ENCODE results near the gene CCDC12. TPM values are rescaled to one million over a fixed set of nuclear protein-coding genes. Genes with fewer than 3 reads are reported as not detected.

The CCDC12 gene
- total RNA-seq, 1 donor from 2014 or later, result 37.4 TPM

DNA sequence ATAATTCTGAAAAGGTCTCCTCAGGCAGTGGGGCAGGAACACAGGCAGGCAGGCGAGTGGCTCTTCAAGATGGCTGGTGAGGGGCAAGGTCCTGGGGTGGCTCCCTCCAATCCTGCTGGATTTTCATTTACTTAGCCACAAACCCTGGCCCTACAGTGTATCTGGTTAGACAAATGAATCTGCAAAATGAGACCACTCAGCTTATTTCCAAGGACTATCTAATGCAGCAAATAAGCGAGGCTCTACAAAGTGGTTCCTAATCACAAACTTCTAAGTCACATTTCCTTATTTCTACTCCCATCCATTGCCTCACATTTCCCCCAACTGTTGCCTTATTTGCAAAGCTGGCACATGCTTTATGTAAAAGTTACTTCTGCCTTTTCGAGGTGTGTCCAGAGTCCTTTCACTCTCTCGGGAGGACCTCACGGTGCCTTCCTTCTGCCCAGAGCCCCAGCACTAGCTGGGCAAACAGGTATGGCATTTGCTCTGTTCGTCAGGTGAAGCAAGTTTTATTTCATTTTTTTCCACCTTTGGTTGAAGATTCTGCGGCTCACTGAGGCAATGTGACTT is 40.5 kb downstream of the CCDC12 start:
- no peaks in the 10 kb centered on the region for H3K27me3 Mint-ChIP-seq (ENCODE audit: unreplicated experiment)
- DNase-seq (ENCODE audit: extremely low spot score, unreplicated experiment), result no peak
- peak overlapping the region; percentile 88 for H3K27ac Mint-ChIP-seq (ENCODE audit: unreplicated experiment)
- H3K4me1 Mint-ChIP-seq (ENCODE audit: unreplicated experiment), result peaks cover 62% of the 10 kb centered on the region
- H3K4me3 Mint-ChIP-seq (ENCODE audit: unreplicated experiment), result no peak overlapping the region
- TF ChIP-seq, protein P1, sequence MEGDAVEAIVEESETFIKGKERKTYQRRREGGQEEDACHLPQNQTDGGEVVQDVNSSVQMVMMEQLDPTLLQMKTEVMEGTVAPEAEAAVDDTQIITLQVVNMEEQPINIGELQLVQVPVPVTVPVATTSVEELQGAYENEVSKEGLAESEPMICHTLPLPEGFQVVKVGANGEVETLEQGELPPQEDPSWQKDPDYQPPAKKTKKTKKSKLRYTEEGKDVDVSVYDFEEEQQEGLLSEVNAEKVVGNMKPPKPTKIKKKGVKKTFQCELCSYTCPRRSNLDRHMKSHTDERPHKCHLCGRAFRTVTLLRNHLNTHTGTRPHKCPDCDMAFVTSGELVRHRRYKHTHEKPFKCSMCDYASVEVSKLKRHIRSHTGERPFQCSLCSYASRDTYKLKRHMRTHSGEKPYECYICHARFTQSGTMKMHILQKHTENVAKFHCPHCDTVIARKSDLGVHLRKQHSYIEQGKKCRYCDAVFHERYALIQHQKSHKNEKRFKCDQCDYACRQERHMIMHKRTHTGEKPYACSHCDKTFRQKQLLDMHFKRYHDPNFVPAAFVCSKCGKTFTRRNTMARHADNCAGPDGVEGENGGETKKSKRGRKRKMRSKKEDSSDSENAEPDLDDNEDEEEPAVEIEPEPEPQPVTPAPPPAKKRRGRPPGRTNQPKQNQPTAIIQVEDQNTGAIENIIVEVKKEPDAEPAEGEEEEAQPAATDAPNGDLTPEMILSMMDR (IDR thresholded peaks at IDR 0.05), result no peak
- no peaks in the 10 kb centered on the region for H3K9me3 Mint-ChIP-seq (ENCODE audit: unreplicated experiment)
- H3K36me3 Mint-ChIP-seq (ENCODE audit: unreplicated experiment), result peaks cover 24% of the 10 kb centered on the region

DNA sequence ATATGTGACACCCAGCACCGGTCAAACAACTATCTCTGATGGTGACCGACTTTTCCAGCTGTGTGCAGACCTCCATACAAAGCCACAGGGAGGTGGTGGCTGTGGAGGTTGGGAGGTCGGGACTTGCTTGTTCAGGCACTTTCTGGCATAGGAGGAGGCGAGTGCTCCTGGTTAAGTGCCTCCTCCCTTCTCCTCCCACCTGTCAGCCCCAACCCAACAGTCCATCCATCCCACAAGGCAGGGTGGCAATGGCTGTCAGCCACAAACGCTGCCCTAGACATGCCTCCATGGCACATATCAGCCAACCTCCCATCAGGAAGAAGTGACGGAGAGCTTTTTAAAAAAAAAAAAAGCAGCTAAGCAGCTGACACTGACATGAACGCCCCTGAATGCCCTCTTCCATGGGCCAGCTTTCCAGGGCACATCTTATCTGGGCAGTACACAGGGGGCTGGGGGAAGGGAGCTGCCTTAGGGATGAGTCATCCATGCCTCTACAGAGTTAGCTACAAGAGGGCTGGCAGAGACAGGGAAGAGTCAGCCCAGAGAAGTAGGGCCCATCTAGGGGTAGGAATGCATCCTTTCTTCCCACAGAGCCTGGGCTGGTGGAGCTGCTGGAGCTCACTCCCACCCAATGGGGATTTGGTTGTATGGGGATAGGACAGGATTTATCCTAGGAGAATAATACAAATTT is 41.2 kb downstream of the CCDC12 start:
- DNase-seq (ENCODE audit: extremely low spot score, unreplicated experiment), result peak; percentile 89
- peaks cover 66% of the 10 kb centered on the region for H3K4me1 Mint-ChIP-seq (ENCODE audit: unreplicated experiment)
- peak overlapping the region; percentile 32 for H3K4me3 Mint-ChIP-seq (ENCODE audit: unreplicated experiment)
- TF ChIP-seq, protein P1 (IDR thresholded peaks at IDR 0.05), result peak; percentile 83
- H3K27ac Mint-ChIP-seq (ENCODE audit: unreplicated experiment), result peak overlapping the region; percentile 88
- no peaks in the 10 kb centered on the region for H3K9me3 Mint-ChIP-seq (ENCODE audit: unreplicated experiment)
- H3K27me3 Mint-ChIP-seq (ENCODE audit: unreplicated experiment), result no peaks in the 10 kb centered on the region
- peaks cover 20% of the 10 kb centered on the region for H3K36me3 Mint-ChIP-seq (ENCODE audit: unreplicated experiment)

DNA sequence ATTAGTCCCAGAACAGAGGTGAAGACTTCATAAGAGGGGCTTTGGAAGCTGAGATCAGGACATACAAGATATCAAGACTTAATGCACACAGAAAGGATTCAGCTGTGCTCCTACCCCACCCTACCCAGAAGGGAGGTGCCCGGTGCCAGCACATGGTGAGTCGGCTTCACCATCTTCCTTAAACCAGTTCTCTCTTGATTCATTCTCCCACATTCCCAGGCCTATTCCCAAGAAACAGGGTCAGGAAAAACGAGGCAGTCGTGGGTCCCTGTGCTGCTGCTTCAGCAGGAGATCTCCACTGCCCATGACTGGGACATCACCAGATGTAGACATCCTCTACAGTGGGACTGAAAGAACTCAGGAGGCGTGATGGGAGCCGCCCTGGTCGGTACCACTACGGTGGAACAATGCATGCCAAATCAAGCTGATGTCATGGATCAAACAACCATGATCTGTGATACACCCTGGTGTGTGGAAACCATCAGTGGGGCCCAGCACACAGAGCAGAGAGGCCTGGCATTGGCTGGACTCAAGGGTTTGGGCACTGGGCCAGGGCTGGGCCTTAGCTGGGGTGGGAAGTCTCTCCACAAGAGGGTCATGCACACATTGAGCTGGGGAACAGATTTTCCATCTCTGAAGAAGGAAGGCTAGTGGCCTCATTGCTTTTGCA is 41.9 kb downstream of the CCDC12 start:
- no peak for DNase-seq (ENCODE audit: extremely low spot score, unreplicated experiment)
- TF ChIP-seq, protein P1 (IDR thresholded peaks at IDR 0.05), result no peak
- peaks cover 71% of the 10 kb centered on the region for H3K4me1 Mint-ChIP-seq (ENCODE audit: unreplicated experiment)

DNA sequence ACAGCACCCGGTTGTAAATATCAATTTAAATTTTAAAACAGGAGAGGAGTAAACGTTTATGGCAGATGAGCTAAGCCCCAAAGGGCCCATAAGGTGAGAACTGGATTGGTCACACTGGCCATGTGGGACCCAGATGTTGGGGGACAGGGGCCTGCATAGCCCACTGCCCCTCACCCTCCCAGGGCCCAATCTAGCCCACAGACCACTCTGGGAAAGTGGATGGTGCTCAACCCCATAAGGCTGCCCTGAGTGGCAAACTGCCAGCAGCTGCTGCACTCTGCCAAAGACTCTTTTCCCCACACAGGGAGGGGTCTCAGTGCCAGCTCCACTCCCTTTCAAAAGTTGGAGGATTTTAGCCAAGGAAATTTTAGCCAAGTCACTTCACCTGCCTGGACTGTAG is 42.5 kb downstream of the CCDC12 start:
- Mint-ChIP-seq H3K4me1 (ENCODE audit: unreplicated experiment) (peaks cover 76% of the 10 kb centered on the region), H3K27me3 (ENCODE audit: unreplicated experiment) (no peaks in the 10 kb centered on the region), H3K27ac (ENCODE audit: unreplicated experiment) (peak overlapping the region; percentile 88), H3K36me3 (ENCODE audit: unreplicated experiment) (peaks cover 12% of the 10 kb centered on the region), H3K9me3 (ENCODE audit: unreplicated experiment) (no peaks in the 10 kb centered on the region), H3K4me3 (ENCODE audit: unreplicated experiment) (no peak overlapping the region)
- DNase-seq (ENCODE audit: extremely low spot score, unreplicated experiment), result no peak
- TF ChIP-seq, protein P1 (IDR thresholded peaks at IDR 0.05), result no peak

More for the DNA sequence above, 41.9 kb downstream of the CCDC12 start:
- H3K4me3 Mint-ChIP-seq (ENCODE audit: unreplicated experiment), result no peak overlapping the region
- H3K27ac Mint-ChIP-seq (ENCODE audit: unreplicated experiment), result peak overlapping the region; percentile 88
- peaks cover 14% of the 10 kb centered on the region for H3K36me3 Mint-ChIP-seq (ENCODE audit: unreplicated experiment)
- H3K27me3 Mint-ChIP-seq (ENCODE audit: unreplicated experiment), result no peaks in the 10 kb centered on the region
- H3K9me3 Mint-ChIP-seq (ENCODE audit: unreplicated experiment), result no peaks in the 10 kb centered on the region

DNA sequence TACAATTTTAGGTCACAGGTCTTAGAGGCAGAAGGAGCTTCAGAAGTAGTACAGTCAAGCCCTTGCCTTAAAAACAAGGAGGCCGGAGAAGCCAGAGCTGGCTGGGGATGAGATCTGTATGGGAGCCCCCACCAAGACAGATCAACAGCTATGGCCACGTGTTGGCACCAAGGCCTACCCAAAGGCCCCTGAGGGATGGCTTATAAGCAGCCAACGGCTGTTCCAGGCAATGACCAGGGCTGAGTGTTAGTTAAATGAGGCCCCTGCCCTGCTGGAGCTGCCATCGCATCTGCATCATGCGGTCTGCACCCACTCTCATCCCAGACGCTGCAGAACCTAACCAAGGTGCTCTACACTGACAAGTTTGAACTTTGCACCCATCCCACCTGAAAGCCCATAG is 43.3 kb downstream of the CCDC12 start:
- no peak overlapping the region for H3K27ac Mint-ChIP-seq (ENCODE audit: unreplicated experiment)
- no peak overlapping the region for H3K4me3 Mint-ChIP-seq (ENCODE audit: unreplicated experiment)
- no peaks in the 10 kb centered on the region for H3K27me3 Mint-ChIP-seq (ENCODE audit: unreplicated experiment)
- H3K36me3 Mint-ChIP-seq (ENCODE audit: unreplicated experiment), result peaks cover 13% of the 10 kb centered on the region
- H3K4me1 Mint-ChIP-seq (ENCODE audit: unreplicated experiment), result peaks cover 82% of the 10 kb centered on the region
- DNase-seq (ENCODE audit: extremely low spot score, unreplicated experiment), result no peak
- H3K9me3 Mint-ChIP-seq (ENCODE audit: unreplicated experiment), result no peaks in the 10 kb centered on the region
- TF ChIP-seq, protein P1 (IDR thresholded peaks at IDR 0.05), result no peak

Data from osteocyte (in vitro differentiated cells).